CD4-positive, alpha-beta T cell treated with Interleukin-17A for 4 hours (primary cell): ENCODE data around the gene PLCL1.

Experiments used
- DNase-seq: peaks from one replicate; pipeline ENCODE4 v3.0.0-alpha.2; 2020; ENCODE audit warnings: mixed read lengths

PLCL1 gene

GRCh38 chr2:197890168-197890567, 85.8 kb downstream of the PLCL1 start:
- DNase-seq: no peak

GRCh38 chr2:197891897-197892442, 87.6 kb downstream of the PLCL1 start:
- DNase-seq: no peak

- DNase-seq: peak; percentile 28
Measured at GRCh38 chr2:197893403-197894177, 89.2 kb downstream of the PLCL1 start.

GRCh38 chr2:197894751-197895274, 90.4 kb downstream of the PLCL1 start:
- DNase-seq: no peak

- no peak for DNase-seq
Measured at GRCh38 chr2:197897960-197898678, 93.7 kb downstream of the PLCL1 start.

- DNase-seq: peak; percentile 41
Measured at GRCh38 chr2:197904446-197904845, 100.1 kb downstream of the PLCL1 start.

GRCh38 chr2:197908156-197908555, 103.8 kb downstream of the PLCL1 start:
- DNase-seq: no peak

- DNase-seq: no peak
Measured at GRCh38 chr2:197908990-197909776, 104.8 kb downstream of the PLCL1 start.

GRCh38 chr2:197911667-197912066, 107.3 kb downstream of the PLCL1 start:
- DNase-seq: no peak

GRCh38 chr2:197913084-197913483, 108.7 kb downstream of the PLCL1 start:
- no peak for DNase-seq

GRCh38 chr2:197914778-197915177, 110.4 kb downstream of the PLCL1 start:
- DNase-seq: no peak

- no peak for DNase-seq
Measured at GRCh38 chr2:197915548-197916265, 111.3 kb downstream of the PLCL1 start.

- no peak for DNase-seq
Measured at GRCh38 chr2:197919487-197919886, 115.1 kb downstream of the PLCL1 start.

- DNase-seq: no peak
Measured at GRCh38 chr2:197920088-197920487, 115.7 kb downstream of the PLCL1 start.

GRCh38 chr2:197920592-197921201, 116.3 kb downstream of the PLCL1 start:
- no peak for DNase-seq

GRCh38 chr2:197924483-197924882, 120.1 kb downstream of the PLCL1 start:
- DNase-seq: no peak

GRCh38 chr2:197925204-197925603, 120.8 kb downstream of the PLCL1 start:
- no peak for DNase-seq

GRCh38 chr2:197925976-197926375, 121.6 kb downstream of the PLCL1 start:
- no peak for DNase-seq

- no peak for DNase-seq
Measured at GRCh38 chr2:197926673-197927072, 122.3 kb downstream of the PLCL1 start.

GRCh38 chr2:197927994-197928393, 123.6 kb downstream of the PLCL1 start:
- no peak for DNase-seq

- DNase-seq: no peak
Measured at GRCh38 chr2:197929008-197929885, 124.9 kb downstream of the PLCL1 start.
